Central memory CD4-positive, alpha-beta T cell (primary cell): ENCODE results near the gene FAM184A.
"Not testable (repeated sequence)": the region's sequence is repeated elsewhere in the genome, so short reads cannot be mapped to it uniquely, and the experiment has no call there.

Experiments used
- DNase-seq: peaks from one replicate; pipeline ENCODE4 v3.0.0; 2022

The FAM184A gene

DNA sequence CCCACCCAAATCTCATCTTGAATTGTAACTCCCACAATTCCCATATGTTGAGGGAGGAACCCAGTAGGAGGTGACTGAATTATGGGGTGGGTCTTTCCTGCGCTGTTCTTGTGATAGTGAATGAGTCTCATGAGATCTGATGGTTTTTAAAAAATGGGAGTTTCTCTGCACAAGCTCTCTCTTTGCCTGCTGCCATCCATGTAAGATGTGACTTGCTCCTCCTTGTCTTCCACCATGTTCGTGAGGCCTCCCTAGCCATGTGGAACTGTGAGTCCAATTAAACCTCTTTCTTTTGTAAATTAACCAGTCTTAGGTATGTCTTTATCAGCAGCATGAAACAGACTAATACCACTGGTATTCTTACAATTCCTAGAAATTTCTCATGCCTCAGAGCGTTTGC, 69.2 kb downstream of the FAM184A start:
- DNase-seq: not testable (repeated sequence)

DNA sequence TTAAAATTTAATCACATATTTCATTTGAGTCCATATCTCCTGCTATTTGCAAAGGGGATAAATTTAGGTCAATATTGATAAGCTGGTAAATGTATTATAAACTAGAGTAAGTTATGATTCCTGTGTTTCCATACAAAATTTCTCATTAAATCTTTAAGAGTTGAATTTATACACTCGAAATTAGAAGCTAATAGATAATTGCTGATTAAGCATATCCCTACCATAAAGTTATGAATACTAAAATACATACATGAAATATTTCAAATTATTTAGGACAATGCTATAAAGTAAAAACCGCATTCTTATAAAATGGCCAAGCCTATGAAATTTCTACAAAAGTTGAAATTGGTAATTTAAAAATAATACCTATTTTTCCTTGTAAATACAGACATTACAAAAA, 71.5 kb downstream of the FAM184A start:
- no peak for DNase-seq

DNA sequence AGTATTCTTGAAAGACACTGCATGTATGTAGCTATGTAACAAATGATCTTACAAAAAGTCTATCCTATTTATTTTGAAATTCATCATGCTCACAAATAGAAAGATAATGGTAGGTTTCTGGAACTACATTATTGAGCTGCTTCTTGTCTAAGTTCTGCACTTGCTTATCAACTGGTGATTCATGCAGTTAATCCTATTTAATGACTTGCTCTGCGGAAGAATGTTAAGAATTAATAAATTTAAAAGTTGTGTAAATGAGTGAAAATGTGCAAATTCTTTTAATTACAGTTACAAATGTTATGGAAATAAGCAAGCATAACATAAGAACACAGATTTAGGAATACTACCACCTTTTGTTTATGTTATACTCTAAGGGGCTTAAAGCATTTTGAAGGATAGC, 76.4 kb downstream of the FAM184A start:
- no peak for DNase-seq

DNA sequence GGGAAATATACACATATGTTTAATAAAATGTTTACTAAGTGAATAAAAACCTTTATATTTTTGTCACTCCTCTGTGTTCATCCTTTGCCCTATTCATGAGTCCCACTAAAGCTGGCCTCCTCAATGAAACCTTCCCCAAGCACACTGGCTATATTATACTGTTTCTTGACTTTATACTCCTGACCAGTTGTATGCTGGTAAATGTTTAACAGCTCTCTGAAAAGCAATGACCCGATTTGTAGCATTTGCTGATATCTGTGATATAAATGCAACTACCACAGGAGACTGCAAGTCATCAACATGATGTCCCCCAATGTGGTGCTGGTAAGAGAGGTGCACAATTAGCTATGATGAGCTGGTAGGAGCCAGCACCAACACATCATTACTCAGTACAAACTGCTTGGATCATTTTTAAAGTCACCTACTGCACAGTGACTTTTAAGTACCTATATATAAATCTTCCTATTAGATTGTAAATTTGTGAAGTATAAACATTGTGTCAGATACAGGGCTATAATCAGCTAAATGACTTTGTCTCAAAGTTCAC, 78.9 kb downstream of the FAM184A start:
- no peak for DNase-seq

DNA sequence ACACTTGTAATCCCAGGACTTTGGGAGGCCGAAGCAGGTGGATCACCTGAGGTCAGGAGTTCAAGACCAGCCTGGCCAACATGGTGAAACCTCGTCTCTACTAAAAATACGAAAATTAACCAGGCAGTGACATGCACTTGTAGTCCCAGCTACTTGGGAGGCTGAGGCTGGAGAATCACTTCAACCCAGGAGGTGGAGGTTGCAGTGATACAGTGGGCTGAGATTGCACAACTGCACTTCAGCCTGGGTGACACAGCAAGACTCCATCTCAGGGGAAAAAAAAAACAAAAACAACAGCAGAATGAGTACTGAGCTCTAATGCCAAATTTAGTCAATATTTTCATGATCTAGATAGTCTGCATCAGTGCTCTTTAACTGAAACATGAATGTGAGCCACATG, 81.0 kb downstream of the FAM184A start:
- DNase-seq: not testable (repeated sequence)

DNA sequence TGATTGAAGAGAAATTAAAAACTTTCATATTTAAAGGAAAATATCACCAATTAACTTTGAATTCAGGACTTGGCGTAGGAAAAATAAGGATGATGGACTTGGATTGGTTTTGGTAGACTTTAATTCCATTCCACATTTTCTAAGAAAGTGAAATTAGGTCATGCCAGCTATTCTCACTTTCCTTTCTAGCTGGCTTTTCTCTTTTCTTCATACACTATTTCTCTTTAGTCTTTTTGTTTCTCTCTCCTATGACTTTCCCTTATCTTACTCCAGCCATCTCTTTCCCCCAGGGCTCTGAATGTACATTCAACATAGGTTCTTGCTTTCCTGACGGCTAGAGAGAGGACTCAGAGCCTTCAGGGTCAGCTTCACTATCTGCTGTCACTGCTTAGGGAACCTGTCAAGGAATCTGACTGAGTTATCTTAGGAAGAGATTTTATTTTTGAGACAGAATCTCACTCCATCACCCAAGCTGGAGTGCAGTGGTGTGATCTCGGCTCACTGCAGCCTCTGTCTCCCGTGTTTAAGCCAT, 82.1 kb downstream of the FAM184A start:
- DNase-seq: no peak

DNA sequence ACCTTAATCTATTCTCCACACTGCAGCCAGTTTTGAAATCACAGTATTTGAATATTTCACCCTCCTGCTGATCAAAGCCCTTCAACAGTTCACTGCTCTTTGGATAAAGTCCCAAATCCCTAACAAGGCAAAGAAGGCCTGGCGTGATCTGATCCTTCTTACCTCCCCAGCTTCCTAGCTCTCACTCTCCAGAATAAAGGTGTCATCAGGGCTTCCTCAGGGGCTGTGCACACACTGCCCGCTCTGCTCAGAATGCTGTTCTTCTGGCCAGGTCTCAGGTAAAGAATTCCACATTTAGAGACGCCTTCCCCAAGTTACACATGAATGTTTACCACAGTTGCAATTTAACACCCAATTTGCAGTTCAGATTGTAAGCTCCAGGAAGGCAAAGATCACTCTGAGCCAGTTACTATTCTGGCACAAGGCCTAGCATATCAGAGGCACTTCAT, 84.6 kb downstream of the FAM184A start:
- no peak for DNase-seq

DNA sequence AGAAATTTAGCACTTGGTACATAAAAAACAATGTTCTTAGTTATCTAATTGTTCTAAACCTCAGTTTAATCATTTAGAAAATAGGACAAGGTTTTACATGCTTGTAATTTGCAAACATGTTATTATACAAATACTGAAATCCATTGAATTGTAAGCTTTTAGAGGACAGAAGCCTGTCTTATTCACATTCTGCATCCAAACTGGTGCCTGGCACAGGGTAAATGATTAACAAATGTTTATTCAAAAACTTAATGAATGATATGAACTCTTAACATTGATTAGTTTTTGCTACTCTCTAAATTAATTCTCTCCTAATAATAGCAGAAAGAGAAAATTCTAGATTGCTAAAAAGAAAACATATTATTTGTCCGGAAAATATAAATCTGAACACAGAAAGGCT, 85.1 kb downstream of the FAM184A start:
- DNase-seq: no peak

DNA sequence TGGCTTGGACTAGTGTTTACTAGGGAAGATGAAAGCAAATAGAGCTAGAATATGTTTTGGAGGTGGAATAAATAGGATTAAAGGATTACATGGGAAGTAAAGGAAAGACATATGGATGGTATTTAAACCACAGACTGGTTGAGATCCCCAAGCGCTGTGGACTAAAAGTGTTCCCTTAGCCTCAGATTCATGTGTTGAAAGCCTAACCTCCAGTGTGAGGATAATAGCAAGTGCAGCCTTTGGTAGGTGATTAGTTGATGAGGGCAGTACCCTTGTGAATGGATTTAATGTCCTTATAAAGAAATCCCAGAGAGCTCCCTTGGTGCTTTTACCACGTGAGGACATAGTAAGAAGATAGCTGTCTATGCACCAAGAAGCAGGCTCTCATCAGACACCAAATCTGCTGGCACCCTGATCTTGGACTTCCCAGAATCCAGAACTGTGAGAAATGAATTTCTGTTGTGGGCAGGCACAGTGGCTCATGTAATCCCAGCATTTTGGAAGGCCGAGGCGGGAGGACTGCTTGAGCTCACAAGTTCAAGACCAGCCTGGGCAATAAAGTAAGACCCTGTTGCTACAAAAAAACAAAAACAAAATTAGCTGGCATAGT, 86.2 kb downstream of the FAM184A start:
- DNase-seq: no peak

DNA sequence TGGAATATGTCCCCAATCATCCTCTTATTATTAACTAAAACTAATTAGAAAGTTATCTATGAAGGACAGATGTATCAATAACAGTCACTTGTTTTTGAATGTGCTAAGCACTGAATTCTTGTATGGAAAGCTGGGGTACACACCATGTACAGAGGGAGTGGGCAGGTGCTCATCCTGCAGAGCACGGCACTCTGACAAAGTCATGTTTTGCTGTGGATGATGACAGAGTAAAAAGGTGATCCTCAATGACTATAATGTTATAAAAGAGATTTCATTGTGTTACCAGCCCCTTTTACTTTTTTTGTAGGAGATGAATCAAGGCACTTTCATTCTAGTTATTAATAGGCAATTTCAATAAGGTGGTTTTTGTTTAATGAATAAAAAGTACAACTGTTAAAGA, 92.2 kb downstream of the FAM184A start:
- no peak for DNase-seq

DNA sequence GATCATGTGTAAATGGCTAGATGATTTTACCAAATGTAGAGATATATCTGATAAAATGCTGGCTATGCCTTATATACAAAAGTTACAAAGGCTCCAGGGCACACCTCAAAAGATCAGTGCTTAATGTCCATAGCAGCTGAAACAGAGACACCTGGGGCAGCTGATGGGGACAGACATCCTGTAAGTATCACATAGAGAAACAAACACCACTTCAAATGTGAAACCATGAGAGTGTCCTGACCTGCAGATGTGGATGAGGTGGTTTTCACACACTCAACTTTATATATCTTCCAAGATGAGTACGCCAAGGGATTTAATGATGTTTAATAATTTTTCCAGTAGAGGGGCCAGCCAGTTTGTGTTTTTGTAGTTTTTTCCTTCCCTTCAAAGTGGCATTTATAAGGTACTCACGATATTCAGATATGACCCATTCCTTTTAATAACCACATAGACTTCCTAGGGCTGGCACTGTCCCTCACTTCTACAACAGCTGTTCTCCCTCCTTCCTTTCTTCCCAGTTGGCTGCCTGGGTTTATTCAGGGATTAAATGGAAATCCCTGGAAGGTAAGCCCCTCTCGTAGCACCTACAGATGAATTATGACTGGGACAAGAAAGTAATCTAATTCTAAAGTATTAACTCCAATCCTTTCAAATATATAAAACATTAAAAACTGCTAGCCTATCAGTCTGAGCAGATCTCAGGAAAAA, 93.2 kb downstream of the FAM184A start:
- no peak for DNase-seq

DNA sequence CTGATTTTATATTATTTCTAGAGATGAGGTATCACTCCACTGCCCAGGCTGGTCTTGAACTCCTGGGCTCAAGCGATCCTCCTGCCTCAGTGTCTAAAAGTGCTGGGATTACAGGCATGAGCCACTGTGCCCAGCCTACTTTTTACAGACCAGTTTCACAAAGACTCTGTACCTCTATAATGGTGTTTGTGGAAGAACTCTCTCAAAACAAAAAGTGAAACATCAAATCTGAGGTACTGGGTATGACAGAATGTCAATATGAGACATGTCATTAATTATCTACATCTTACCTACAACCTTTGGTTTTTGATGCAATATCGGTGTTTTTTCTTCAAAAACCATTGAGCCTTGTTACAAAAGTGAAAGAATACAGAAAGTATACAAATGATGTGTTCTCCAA, 94.1 kb downstream of the FAM184A start:
- DNase-seq: no peak

DNA sequence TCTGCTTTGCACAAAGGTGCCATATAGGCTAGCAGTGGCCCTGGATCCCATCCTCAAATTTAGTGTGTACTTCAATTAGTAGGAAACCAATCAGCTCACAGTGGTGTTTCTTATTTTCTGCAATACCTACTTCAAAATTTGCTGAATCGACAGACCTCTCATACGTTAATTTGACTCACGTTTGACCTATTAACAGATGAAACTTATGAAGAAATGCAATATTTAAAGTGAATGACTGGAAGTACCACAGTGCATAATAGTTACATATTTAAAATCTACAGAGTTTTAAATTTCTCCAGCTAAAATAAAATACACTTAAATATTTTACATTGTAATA, 95.9 kb downstream of the FAM184A start:
- DNase-seq: no peak

DNA sequence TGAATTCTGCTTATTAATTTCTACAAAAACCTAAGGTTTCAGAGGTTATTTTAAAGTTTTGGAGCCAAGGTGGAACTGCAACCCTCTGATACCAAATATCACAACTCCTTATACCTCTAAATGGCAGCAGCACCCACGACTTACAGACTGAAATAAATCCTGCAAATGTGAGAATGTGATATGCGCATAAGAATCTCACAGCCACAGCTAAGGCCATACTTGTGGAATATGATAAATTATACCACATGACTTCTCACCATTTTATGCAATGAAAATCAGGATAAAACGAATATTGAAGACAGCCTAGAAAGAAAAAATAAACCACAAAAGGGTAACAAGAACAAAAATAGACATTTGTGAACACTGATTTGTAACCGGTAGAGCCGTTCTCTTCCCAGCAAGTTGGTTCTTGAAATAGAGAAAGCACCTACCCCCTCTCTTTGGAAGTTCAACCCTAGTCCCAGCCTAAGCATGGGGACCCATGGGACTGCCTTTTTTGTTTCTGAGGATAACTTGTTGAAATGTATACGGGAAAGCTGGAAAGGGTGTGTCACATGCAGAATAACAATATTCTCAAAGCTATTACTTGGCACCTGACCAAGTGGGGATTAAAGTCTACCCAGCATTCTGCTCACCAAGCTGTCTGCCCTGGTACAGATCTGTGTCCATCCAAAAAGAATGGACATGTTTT, 96.4 kb downstream of the FAM184A start:
- DNase-seq: no peak

DNA sequence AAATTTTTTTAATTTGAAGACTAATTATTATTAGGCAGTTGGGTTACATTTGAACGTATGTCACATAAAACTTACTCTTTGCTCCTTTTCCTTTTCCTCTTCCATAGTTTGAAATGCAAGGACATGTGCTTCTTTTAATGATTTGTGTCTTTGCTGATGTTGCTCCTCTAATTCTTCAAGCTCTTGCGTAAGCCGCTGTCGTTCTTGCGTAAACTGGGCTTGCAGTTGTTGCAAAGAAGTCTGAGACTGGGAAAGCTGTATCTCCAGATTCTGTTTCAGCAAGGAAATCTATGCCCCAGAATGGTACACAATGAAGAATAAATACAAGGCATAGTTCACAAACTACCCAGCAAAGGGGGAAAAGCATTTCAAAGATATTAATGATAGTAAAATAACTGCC, 98.4 kb downstream of the FAM184A start:
- no peak for DNase-seq

DNA sequence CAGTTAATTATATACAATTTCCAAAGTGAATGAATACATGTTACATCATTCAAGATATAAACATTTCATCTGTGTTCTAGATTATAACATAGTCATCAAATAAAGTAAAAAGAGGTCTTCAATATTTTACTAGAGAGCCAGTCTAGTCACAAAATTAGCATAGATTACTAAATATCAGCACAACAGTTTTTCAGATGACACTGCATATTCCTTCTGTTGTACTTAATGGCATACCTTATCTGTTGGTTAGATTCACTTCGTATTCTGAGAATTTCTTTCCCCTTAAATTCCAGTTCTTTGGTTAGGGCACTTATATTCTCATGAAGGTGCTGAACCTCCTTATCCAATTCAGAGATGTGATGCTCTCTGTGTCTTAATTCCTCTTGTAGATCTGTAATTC, 103.7 kb downstream of the FAM184A start:
- DNase-seq: no peak

DNA sequence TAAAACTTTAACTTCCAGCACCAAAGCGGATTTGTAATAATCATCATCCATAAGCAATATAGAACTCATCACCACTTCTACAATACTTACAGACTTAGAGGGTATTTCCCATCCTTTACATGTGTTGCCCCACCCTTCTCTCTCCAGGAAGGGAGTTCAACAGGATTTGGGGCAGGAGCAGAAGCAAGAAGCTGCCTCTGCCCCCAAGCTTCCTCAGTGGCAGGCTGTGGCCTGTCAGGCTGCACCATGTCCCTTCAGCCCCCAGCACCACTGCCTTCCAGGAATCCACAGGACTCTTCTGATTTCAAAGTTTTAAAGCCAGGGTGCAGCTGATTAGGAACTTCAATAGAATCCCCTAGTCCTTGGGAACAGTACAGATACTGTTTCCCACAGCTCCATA, 106.8 kb downstream of the FAM184A start:
- DNase-seq: no peak

DNA sequence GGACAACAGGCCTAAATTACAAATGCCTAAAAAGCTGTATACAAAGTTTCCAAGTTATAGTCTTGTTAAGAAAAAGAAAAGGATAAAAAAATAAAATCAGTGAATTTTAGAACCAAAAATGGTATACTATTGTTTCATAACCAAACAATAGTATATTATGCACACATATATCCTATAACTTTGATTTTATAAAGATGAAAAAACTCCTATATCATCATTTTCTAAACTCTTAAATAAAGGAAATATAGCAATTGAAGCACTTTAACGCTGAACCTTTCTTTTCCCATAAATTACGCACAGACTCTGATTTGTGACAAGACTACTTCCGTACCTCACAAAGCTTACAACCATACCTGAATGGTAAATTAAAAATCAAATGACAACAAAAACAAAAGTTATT, 107.6 kb downstream of the FAM184A start:
- DNase-seq: no peak

DNA sequence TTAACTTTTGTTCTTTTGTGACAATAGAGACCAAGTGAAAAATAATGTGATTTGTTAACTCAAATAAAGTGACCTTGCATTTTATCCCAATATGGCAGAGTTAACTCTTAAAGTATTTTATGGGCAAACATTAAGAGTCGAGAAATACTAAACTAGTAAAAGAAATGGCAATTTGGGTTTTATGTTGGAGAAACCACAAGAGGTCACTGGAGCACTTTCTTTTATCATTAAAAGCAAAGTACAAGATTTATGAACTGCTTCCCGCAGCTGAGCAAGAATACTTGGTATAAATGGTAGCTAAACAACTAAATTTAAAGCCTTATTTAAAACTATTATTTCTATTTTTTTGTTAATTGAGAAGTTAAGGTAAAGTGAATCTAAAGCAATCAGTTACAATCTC, 110.0 kb downstream of the FAM184A start:
- no peak for DNase-seq

DNA sequence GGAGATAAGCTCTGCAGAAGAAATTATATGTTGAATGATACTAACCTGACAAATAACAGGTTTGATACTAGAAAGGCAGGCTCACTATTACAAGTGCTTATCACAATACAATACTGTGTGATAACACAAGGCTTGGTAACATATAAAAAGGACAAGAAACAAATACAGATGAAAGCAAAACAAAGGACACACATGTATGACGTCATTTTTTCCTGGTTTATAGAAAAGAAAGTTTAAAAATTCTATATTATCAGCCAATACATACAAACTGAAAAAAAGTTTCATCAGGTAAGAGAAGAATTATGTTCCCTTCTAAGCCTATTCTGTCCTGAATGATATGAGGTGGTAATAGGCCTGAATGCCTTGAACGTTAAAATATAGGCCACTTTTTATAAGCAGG, 111.2 kb downstream of the FAM184A start:
- no peak for DNase-seq

DNA sequence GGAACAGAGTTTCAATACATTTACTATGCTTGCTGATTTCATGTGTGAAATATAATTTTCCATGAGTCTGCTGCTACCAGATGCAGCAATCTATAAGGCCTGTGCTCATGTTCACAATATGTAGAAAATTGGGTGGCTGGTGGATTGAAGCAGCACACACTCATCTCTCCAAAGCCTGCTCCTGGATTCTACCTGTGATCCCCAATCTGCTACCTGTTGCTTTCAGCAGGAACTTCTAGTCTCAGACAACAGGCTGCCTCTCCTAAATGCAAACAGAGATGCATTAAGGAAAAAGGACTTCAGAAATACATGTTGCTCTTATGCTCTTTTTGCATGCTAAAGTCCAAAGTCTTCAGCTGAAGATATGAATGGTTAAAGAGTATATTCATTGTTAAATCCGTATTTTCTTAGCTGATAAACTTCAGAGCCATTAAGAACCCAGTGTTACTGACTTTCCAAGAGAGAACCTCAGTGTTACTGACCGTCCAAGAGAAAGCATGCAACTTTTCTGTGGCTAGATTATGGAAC, 112.6 kb downstream of the FAM184A start:
- no peak for DNase-seq

DNA sequence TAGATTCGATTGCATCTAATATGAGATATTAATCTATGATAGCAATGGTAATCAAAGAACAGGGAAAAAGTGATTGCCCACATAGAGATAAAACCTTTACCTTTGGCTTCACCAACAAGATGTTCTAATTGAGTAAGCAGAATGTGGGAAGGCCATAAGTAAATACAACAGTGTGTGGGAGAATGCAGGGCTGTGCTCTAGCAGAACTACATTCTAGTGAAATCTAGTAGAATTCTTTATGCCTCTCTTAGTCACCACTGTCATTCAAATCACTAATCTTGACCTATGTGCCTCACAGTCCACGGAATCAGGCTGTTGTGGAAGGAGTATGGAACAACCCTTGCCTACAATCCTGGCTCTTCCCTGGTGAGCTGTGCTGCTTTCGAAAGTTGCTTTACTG, 113.1 kb downstream of the FAM184A start:
- no peak for DNase-seq

DNA sequence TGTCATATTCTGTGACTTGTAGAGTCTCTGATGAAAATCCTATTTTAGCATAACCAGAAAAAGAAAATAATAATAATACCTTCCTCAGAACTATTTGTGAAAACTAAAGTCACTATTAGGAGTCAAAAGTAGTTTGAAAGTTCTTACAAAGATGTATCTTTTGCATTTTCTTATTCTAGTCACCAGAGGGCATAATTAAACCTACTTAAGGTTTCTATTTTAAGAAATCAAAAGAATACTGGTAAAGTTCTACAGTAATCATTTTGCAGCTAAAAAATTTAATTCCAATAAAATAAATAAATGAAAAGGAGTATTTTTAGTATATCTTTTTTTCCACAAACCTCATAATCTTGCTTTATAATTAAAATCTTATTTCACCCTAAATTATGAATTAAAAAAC, 115.5 kb downstream of the FAM184A start:
- no peak for DNase-seq

DNA sequence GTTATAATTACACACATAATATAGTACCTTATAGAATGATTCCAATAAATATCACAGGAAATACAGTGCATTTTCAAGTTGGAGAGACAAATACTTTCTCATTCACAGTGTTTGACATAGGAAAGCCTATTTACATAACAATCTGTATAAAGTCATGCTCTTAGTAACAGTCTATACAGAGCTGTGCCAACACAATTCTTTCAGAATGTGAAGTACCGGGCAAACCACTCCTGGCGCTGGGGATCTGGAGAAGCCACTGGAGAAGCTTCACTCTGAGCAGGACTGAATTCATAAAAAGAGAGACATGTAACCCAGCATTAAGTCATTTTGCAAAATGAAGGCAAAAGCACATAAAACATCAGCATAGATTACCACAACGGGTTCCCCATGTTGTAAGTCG, 118.6 kb downstream of the FAM184A start:
- no peak for DNase-seq
